RWPE2 (cell line): ENCODE measurements around the gene NXN.
A peak's percentile ranks its signal among the peaks of the same experiment; 100 is the strongest.
"Not testable (repeated sequence)": the region's sequence is repeated elsewhere in the genome, so short reads cannot be mapped to it uniquely, and the experiment has no call there.

Experiments
- ATAC-seq: fragments of 200-7000 bp; cut with Tn5 transposase; 3 replicates; pipeline ENCODE4 v1.9.1; 2021; ENCODE audit warnings: low read depth
- DNase-seq: peaks from one replicate; pipeline ENCODE4 v3.0.0-alpha.2; 2020; ENCODE audit warnings: low spot score
- H3K27ac ChIP-seq: fragments of 450-650 bp; 2 replicates; pipeline ENCODE4 v1.5.1; 2017; ENCODE audit warnings: mild to moderate bottlenecking; ENCODE audit not compliant: poor library complexity, severe bottlenecking
- H3K27me3 ChIP-seq: fragments of 250-450 bp; sonication (Bioruptor Pico); 2 replicates; pipeline ENCODE4 v1.5.1; 2021; ENCODE audit warnings: mild to moderate bottlenecking, moderate library complexity; ENCODE audit not compliant: insufficient read depth, poor library complexity, severe bottlenecking
- H3K36me3 ChIP-seq: fragments of 250-450 bp; sonication (Bioruptor Pico); 2 replicates; pipeline ENCODE4 v1.5.1; 2020; ENCODE audit warnings: low read depth, mild to moderate bottlenecking, moderate library complexity
- H3K4me1 ChIP-seq: fragments of 250-450 bp; sonication (Bioruptor Pico); 2 replicates; pipeline ENCODE4 v1.5.1; 2021; ENCODE audit warnings: mild to moderate bottlenecking, moderate library complexity; ENCODE audit not compliant: insufficient read depth, poor library complexity, severe bottlenecking
- H3K4me3 ChIP-seq: fragments of 250-450 bp; sonication (Bioruptor Pico); 2 replicates; pipeline ENCODE4 v1.5.1; 2021; ENCODE audit warnings: mild to moderate bottlenecking, moderate library complexity; ENCODE audit not compliant: severe bottlenecking
- H3K9me3 ChIP-seq: fragments of 250-450 bp; sonication (Bioruptor Pico); 2 replicates; pipeline ENCODE4 v1.5.1; 2021; ENCODE audit warnings: mild to moderate bottlenecking, moderate library complexity; ENCODE audit not compliant: severe bottlenecking
- CTCF ChIP-seq: fragments of 450-650 bp; IDR thresholded peaks from one replicate; pipeline ENCODE4 v1.5.1; 2017; ENCODE audit warnings: mild to moderate bottlenecking, moderate library complexity; ENCODE audit not compliant: poor library complexity, severe bottlenecking

Gene NXN

GRCh38 chr17:977166-977565 is 2.4 kb downstream of the NXN start:
- Histone ChIP-seq H3K4me3 (peak overlapping the region; percentile 96), H3K27ac (peak overlapping the region; percentile 98), H3K36me3 (peaks cover 32% of the 10 kb centered on the region), H3K4me1 (peaks cover 39% of the 10 kb centered on the region), H3K27me3 (no peaks in the 10 kb centered on the region), H3K9me3 (no peaks in the 10 kb centered on the region)
- ATAC-seq, result no peak
- DNase-seq, result no peak
- no peak for TF ChIP-seq CTCF

- Histone ChIP-seq H3K9me3 (no peaks in the 10 kb centered on the region), H3K4me1 (peaks cover 45% of the 10 kb centered on the region), H3K36me3 (peaks cover 38% of the 10 kb centered on the region), H3K27ac (peak overlapping the region; percentile 98), H3K4me3 (no peak overlapping the region), H3K27me3 (no peaks in the 10 kb centered on the region)
- ATAC-seq (no peak), DNase-seq (no peak)
- no peak for TF ChIP-seq CTCF
Measured at GRCh38 chr17:976312-976711, 3.3 kb downstream of the NXN start.

DNA sequence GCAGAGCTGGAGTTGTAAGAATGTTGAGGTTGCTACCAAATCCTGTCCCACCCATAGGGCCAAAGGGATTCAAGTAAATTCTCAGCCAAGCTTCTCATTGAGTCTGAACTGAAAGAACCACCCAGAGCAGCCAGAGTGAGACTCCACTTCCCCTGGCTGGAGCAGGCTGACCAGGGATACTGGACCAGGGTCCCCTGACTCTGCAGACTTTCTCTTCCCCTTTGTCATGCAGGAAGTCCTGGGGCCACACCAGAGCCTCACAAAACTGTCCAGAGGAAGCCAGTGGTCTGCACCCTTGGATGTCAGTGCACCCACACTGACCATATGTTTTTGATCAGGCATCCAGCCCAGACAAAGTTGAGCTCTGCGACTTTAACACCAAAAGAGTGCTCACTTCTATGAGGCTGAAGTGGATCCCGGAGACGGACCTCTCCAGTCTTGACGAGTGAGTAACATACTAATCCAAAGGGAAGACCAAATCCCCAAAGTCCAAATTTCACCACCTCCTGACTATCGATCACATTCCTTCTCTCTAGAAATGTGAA is 4.1 kb downstream of the NXN start:
- TF ChIP-seq CTCF, result no peak
- H3K9me3 ChIP-seq, result no peaks in the 10 kb centered on the region
- peaks cover 38% of the 10 kb centered on the region for H3K36me3 ChIP-seq
- ATAC-seq (no peak), DNase-seq (no peak)
- H3K27me3 ChIP-seq, result no peaks in the 10 kb centered on the region
- no peak overlapping the region for H3K4me3 ChIP-seq
- peak overlapping the region; percentile 98 for H3K27ac ChIP-seq
- H3K4me1 ChIP-seq, result peaks cover 54% of the 10 kb centered on the region

GRCh38 chr17:974778-975177 is 4.8 kb downstream of the NXN start:
- not testable (repeated sequence) for DNase-seq

DNA sequence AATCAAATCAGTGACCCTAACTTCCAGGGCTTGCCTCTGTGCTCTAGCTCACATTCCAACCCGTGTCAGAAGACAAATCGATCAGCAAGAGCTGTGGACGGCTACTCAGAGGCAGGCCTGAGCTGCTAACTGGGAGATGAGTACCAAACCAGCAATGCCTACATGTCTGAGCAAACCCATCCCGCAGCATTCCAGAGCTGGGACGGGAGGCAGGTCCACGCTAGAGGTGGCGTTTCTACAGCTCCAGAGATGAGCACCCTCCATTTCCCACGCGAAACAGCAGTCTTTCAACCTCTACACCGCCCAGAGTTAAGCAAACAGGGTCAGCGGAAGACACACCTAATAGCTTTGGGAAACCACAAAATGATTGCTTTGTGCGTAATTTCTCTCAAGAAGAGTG is 6.5 kb downstream of the NXN start:
- ATAC-seq, result peak; percentile 93
- peak; percentile 98 for DNase-seq
- Histone ChIP-seq H3K27ac (peak overlapping the region; percentile 98), H3K9me3 (no peaks in the 10 kb centered on the region), H3K4me1 (peaks cover 70% of the 10 kb centered on the region), H3K4me3 (no peak overlapping the region), H3K36me3 (peaks cover 49% of the 10 kb centered on the region), H3K27me3 (no peaks in the 10 kb centered on the region)
- no peak for TF ChIP-seq CTCF

More at GRCh38 chr17:974778-975177, 4.8 kb downstream of the NXN start:
- H3K9me3 ChIP-seq, H3K4me3 ChIP-seq, ATAC-seq, H3K27me3 ChIP-seq: not testable (repeated sequence)
- H3K36me3 ChIP-seq, result peaks cover 38% of the 10 kb centered on the region
- H3K27ac ChIP-seq, result peak overlapping the region; percentile 98
- peaks cover 60% of the 10 kb centered on the region for H3K4me1 ChIP-seq

GRCh38 chr17:971861-972260 is 7.7 kb downstream of the NXN start:
- Histone ChIP-seq H3K27ac (peak overlapping the region; percentile 98), H3K4me1 (peaks cover 70% of the 10 kb centered on the region), H3K36me3 (peaks cover 52% of the 10 kb centered on the region)
- H3K27me3 ChIP-seq, H3K4me3 ChIP-seq, H3K9me3 ChIP-seq, ATAC-seq, DNase-seq: not testable (repeated sequence)
